Measurements from ENCODE around the gene ZNF814. TPM values are rescaled to one million over a fixed set of nuclear protein-coding genes. Genes with fewer than 3 reads are reported as not detected.
"Not testable (repeated sequence)": the region's sequence is repeated elsewhere in the genome, so short reads cannot be mapped to it uniquely, and the experiment has no call there.

The ZNF814 gene
- total and polyA plus RNA-seq, 9 donors: 10.8 to 29.7 (median 19.3) TPM

- Histone ChIP-seq H3K27me3 (ENCODE audit: control insufficient read depth, insufficient read depth, low read length) (no peaks in the 10 kb centered on the region), H3K27ac (ENCODE audit: low read length) (peak overlapping the region; percentile 89), H3K4me3 (ENCODE audit: low read length) (peak overlapping the region; percentile 95), H3K9me3 (replicated peaks; ENCODE audit: control insufficient read depth, low read depth, low read length) (no peaks in the 10 kb centered on the region), H3K36me3 (ENCODE audit: control insufficient read depth, insufficient read depth, low read length) (no peaks in the 10 kb centered on the region), H3K4me1 (ENCODE audit: control insufficient read depth, insufficient read depth, low read length) (peaks cover 9% of the 10 kb centered on the region)
- peak; percentile 98 for DNase-seq
- under 1% methylated on average over 44 of the region's 44 CpGs for WGBS (ENCODE audit: insufficient coverage)
Measured at GRCh38 chr19:57819475-57820148, 69.2 kb downstream of the ZNF814 start.

- no peak overlapping the region for H3K4me3 ChIP-seq (ENCODE audit: low read length)
- no peak for DNase-seq
- no peaks in the 10 kb centered on the region for H3K27me3 ChIP-seq (ENCODE audit: control insufficient read depth, insufficient read depth, low read length)
Measured at GRCh38 chr19:57818378-57818777, 70.5 kb downstream of the ZNF814 start.

GRCh38 chr19:57817976-57818375, 70.9 kb downstream of the ZNF814 start:
- no peaks in the 10 kb centered on the region for H3K9me3 ChIP-seq (replicated peaks; ENCODE audit: control insufficient read depth, low read depth, low read length)
- H3K4me1 ChIP-seq (ENCODE audit: control insufficient read depth, insufficient read depth, low read length): peaks cover 17% of the 10 kb centered on the region
- H3K27ac ChIP-seq (ENCODE audit: low read length): no peak overlapping the region
- WGBS (ENCODE audit: insufficient coverage): 93% methylated on average over 13 of the region's 14 CpGs
- H3K4me3 ChIP-seq (ENCODE audit: low read length): no peak overlapping the region
- no peaks in the 10 kb centered on the region for H3K36me3 ChIP-seq (ENCODE audit: control insufficient read depth, insufficient read depth, low read length)
- H3K27me3 ChIP-seq (ENCODE audit: control insufficient read depth, insufficient read depth, low read length): no peaks in the 10 kb centered on the region
- no peak for DNase-seq

More at GRCh38 chr19:57818378-57818777, 70.5 kb downstream of the ZNF814 start:
- Histone ChIP-seq H3K9me3 (replicated peaks; ENCODE audit: control insufficient read depth, low read depth, low read length) (no peaks in the 10 kb centered on the region), H3K36me3 (ENCODE audit: control insufficient read depth, insufficient read depth, low read length) (no peaks in the 10 kb centered on the region), H3K27ac (ENCODE audit: low read length) (no peak overlapping the region), H3K4me1 (ENCODE audit: control insufficient read depth, insufficient read depth, low read length) (peaks cover 17% of the 10 kb centered on the region)
- WGBS (ENCODE audit: insufficient coverage): 84% methylated on average over 7 of the region's 7 CpGs

GRCh38 chr19:57816652-57817051, 72.2 kb downstream of the ZNF814 start:
- no peak for DNase-seq
- no peak overlapping the region for H3K4me3 ChIP-seq (ENCODE audit: low read length)
- no peaks in the 10 kb centered on the region for H3K27me3 ChIP-seq (ENCODE audit: control insufficient read depth, insufficient read depth, low read length)
- H3K36me3 ChIP-seq (ENCODE audit: control insufficient read depth, insufficient read depth, low read length): peaks cover 3% of the 10 kb centered on the region
- H3K27ac ChIP-seq (ENCODE audit: low read length): no peak overlapping the region
- H3K4me1 ChIP-seq (ENCODE audit: control insufficient read depth, insufficient read depth, low read length): peaks cover 17% of the 10 kb centered on the region
- H3K9me3 ChIP-seq (replicated peaks; ENCODE audit: control insufficient read depth, low read depth, low read length): no peaks in the 10 kb centered on the region
- 84% methylated on average over 5 of the region's 7 CpGs for WGBS (ENCODE audit: insufficient coverage)

GRCh38 chr19:57815247-57816075, 73.4 kb downstream of the ZNF814 start:
- Histone ChIP-seq H3K36me3 (ENCODE audit: control insufficient read depth, insufficient read depth, low read length) (peaks cover 4% of the 10 kb centered on the region), H3K4me1 (ENCODE audit: control insufficient read depth, insufficient read depth, low read length) (peaks cover 14% of the 10 kb centered on the region), H3K9me3 (replicated peaks; ENCODE audit: control insufficient read depth, low read depth, low read length) (no peaks in the 10 kb centered on the region), H3K4me3 (ENCODE audit: low read length) (peak overlapping the region; percentile 82), H3K27ac (ENCODE audit: low read length) (no peak overlapping the region), H3K27me3 (ENCODE audit: control insufficient read depth, insufficient read depth, low read length) (no peaks in the 10 kb centered on the region)
- WGBS (ENCODE audit: insufficient coverage): 92% methylated on average over 12 of the region's 17 CpGs
- DNase-seq: no peak

GRCh38 chr19:57814505-57815246, 74.2 kb downstream of the ZNF814 start, which contains the start of gene ZNF552:
ZNF552 (minus strand) TSS chr19:57814913; CDS start chr19:57814743, 170 bp downstream.
- Histone ChIP-seq H3K36me3 (ENCODE audit: control insufficient read depth, insufficient read depth, low read length) (peaks cover 10% of the 10 kb centered on the region), H3K27me3 (ENCODE audit: control insufficient read depth, insufficient read depth, low read length) (no peaks in the 10 kb centered on the region), H3K4me3 (ENCODE audit: low read length) (peak within 1 kb of the TSS; percentile 82), H3K9me3 (replicated peaks; ENCODE audit: control insufficient read depth, low read depth, low read length) (no peaks in the 10 kb centered on the region), H3K27ac (ENCODE audit: low read length) (peak within 1 kb of the TSS; percentile 82), H3K4me1 (ENCODE audit: control insufficient read depth, insufficient read depth, low read length) (peaks cover 10% of the 10 kb centered on the region)
- under 1% methylated on average over 48 of the region's 50 CpGs for WGBS (ENCODE audit: insufficient coverage)
- peak; percentile 98 for DNase-seq

- peaks cover 10% of the 10 kb centered on the region for H3K4me1 ChIP-seq (ENCODE audit: control insufficient read depth, insufficient read depth, low read length)
- no peaks in the 10 kb centered on the region for H3K27me3 ChIP-seq (ENCODE audit: control insufficient read depth, insufficient read depth, low read length)
- peak overlapping the region; percentile 82 for H3K4me3 ChIP-seq (ENCODE audit: low read length)
- peaks cover 11% of the 10 kb centered on the region for H3K36me3 ChIP-seq (ENCODE audit: control insufficient read depth, insufficient read depth, low read length)
- H3K27ac ChIP-seq (ENCODE audit: low read length): peak overlapping the region; percentile 82
- 8% methylated on average over 10 of the region's 13 CpGs for WGBS (ENCODE audit: insufficient coverage)
- peak; percentile 13 for DNase-seq
- H3K9me3 ChIP-seq (replicated peaks; ENCODE audit: control insufficient read depth, low read depth, low read length): no peaks in the 10 kb centered on the region
Measured at GRCh38 chr19:57813919-57814504, 74.8 kb downstream of the ZNF814 start.

- 96% methylated on average over 5 of the region's 13 CpGs for WGBS (ENCODE audit: insufficient coverage)
- H3K9me3 ChIP-seq (replicated peaks; ENCODE audit: control insufficient read depth, low read depth, low read length); H3K4me3 ChIP-seq (ENCODE audit: low read length); H3K27me3 ChIP-seq (ENCODE audit: control insufficient read depth, insufficient read depth, low read length); H3K27ac ChIP-seq (ENCODE audit: low read length); DNase-seq: not testable (repeated sequence)
- Histone ChIP-seq H3K4me1 (ENCODE audit: control insufficient read depth, insufficient read depth, low read length) (peaks cover 10% of the 10 kb centered on the region), H3K36me3 (ENCODE audit: control insufficient read depth, insufficient read depth, low read length) (peaks cover 15% of the 10 kb centered on the region)
Measured at GRCh38 chr19:57812975-57813820, 75.6 kb downstream of the ZNF814 start.

- peaks cover 10% of the 10 kb centered on the region for H3K4me1 ChIP-seq (ENCODE audit: control insufficient read depth, insufficient read depth, low read length)
- DNase-seq: no peak
- H3K4me3 ChIP-seq (ENCODE audit: low read length): no peak overlapping the region
- H3K9me3 ChIP-seq (replicated peaks; ENCODE audit: control insufficient read depth, low read depth, low read length): no peaks in the 10 kb centered on the region
- WGBS (ENCODE audit: insufficient coverage): 100% methylated on average over 1 of the region's 3 CpGs
- H3K36me3 ChIP-seq (ENCODE audit: control insufficient read depth, insufficient read depth, low read length): peaks cover 21% of the 10 kb centered on the region
- no peaks in the 10 kb centered on the region for H3K27me3 ChIP-seq (ENCODE audit: control insufficient read depth, insufficient read depth, low read length)
- no peak overlapping the region for H3K27ac ChIP-seq (ENCODE audit: low read length)
Measured at GRCh38 chr19:57812226-57812625, 76.6 kb downstream of the ZNF814 start.

All from muscle of leg (tissue), 11 donors.